Endometrial microvascular endothelial cells (primary cell): Measurements from ENCODE around the gene DGKA. TPM values are rescaled to one million over a fixed set of nuclear protein-coding genes. Genes with fewer than 3 reads are reported as not detected.
"Not testable (repeated sequence)": the region's sequence is repeated elsewhere in the genome, so short reads cannot be mapped to it uniquely, and the experiment has no call there.

Experiments used
- in situ Hi-C: cut with HindIII; loops from 2 replicates; pipeline ENCODE4 v1.10.0; 2017; ENCODE audit warnings: low sequenced_read_pairs, low pct_unique_long_range_greater_than_20kb; ENCODE audit errors: inconsistent ontology term
- total RNA-seq: library from RNA; depleted of rRNA; stranded (reverse); fragments of >200 nt; gene quantifications from one replicate; pipeline ENCODE4 v1.2.3, GENCODE V29; 2015; ENCODE audit errors: inconsistent ontology term

Gene DGKA
- total RNA-seq, 1 donor from 2014 or later: 82.4 TPM

DNA sequence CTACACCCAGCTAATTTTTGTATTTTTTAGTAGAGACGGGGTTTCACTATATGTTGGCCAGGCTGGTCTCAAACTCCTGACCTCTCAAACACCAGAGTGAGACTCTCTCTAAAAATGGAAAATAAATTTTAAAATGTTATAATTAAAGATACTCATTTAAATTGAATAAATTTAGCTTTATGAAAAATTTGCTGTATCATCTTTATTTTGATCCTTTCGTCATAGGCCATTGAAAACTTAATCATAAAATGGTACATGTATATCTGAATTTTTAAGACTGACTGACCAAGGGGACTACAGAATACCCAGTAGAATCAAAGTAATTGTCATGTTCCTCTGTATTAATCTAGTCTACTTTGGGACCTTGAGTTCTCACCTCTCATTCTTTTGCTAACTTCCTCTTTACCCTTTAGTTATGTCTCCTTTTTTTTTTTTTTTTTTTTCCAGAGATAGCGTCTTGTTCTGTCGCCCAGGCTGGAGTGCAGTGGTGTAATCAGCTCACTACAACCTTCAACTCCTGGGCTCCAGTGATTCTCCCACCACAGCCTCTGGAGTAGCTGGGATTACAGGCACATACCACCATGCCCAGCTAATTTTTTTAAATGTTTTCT lies 52.4 kb downstream of the DGKA start:
- in situ Hi-C loops: no loop called here

DNA sequence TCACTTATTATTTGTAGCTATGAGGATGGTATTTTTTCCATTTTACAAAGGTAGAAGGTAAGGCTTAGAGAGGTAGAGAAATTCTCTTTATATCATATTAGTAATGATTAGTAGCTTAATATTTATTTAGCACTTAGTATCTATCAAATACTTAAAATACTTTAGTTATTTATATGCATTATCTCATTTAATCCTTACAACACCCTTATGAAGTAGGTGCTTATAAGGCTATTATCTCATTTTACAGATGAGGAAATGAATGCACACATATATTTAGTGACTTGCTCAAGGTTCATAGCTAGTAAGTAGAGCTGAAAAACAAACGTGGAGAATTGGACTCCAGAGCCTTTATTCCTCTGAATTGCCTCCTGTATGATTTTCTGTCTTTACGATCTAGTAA lies 53.9 kb downstream of the DGKA start:
- in situ Hi-C loops: no loop called here

DNA sequence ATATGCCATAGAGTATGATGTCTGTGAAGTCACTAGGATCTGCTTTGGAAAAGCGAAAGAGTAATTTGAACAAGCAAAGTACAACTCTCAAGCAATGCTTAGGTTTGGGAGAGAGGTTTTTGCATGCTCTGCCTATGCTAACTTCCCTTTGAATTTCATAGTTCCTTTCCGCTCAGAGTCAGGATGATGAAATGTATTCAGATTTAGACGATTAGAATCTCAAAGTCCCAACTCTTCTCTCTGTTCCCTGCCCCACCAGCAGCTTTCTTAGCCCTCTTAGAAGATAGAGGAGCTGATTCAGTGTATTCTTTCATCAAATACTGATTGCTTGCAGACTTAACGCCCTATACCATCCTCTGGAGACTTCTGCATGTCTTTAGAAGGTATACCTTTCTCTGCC lies 54.4 kb downstream of the DGKA start:
- in situ Hi-C loops: no loop called here

DNA sequence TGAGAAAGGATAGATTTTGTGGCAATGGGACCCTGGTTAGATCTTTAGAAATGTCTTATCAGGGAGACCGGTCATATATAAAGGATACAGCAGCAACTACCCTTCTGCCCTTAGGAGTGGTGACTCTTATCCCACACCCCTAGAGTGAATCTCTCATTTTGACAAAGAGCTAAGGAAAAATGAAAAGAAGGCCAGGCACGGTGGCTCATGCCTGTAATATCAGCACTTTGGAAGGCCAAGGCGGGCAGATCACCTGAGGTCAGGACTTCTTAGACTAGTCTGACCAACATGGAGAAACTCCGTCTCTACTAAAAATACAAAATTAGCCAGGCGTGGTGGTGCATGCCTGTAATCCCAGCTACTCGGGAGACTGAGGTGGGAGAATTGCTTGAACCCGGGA lies 55.0 kb downstream of the DGKA start:
- in situ Hi-C loops: not testable (repeated sequence)

- in situ Hi-C loops: no loop called here
Observed at GRCh38 chr12:55991110-55991509, 60.1 kb downstream of the DGKA start.

DNA sequence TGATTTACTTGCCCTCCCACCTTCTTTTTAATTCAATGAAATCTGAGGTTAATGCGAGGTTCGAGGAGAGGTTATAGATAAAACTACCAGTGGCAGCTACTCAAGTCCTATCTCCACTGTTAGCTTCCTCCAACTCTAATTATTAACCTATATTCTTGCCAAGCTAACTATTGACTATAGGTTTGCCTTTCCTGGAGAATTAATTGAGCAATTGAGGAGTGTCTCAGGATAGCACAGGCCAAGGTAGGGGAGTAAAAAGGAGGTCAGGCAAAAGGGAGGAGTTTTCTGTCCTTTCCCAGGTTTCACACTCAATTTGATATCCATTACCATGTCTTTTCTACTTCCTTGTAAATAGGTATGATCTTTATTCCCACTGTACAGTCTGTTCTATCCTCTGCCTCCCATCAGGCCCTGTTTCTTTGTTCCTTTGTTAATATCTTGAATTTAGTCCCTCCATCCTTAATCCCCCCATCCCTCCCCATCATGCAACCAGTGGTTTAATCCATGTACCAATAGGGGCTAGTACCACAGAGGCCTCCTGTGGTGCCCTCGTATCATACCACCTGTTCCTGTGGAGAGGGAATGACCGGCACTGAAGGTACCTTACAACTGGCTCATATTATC lies 62.4 kb downstream of the DGKA start:
- in situ Hi-C loops: no loop called here

GRCh38 chr12:55995366-55995765 lies 64.4 kb downstream of the DGKA start:
- in situ Hi-C loops: no loop called here

DNA sequence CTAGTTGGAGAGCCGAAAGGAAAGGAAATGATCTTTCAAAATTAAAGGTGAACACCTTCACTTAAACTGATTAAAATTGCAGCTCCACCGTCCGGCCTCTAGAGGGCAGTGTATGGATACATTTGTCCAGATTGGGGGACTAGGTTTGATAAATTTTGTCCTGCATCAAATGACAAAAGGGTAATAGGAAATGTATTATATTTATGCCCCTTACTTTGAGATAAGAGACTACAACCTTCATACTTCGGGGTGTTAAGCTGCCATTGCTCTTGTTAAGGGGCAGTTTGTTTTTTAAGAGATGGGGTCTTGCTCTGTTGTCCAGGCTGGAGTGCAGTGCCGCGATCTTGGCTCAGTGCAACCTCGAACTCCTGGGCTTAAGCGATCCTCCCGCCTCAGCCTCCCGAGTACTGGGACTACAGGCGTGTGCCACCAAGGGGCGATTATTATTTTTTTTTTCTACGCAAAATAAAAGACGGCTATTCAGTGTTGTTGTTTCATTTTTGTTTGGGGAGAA lies 65.3 kb downstream of the DGKA start:
- in situ Hi-C loops: no loop called here

DNA sequence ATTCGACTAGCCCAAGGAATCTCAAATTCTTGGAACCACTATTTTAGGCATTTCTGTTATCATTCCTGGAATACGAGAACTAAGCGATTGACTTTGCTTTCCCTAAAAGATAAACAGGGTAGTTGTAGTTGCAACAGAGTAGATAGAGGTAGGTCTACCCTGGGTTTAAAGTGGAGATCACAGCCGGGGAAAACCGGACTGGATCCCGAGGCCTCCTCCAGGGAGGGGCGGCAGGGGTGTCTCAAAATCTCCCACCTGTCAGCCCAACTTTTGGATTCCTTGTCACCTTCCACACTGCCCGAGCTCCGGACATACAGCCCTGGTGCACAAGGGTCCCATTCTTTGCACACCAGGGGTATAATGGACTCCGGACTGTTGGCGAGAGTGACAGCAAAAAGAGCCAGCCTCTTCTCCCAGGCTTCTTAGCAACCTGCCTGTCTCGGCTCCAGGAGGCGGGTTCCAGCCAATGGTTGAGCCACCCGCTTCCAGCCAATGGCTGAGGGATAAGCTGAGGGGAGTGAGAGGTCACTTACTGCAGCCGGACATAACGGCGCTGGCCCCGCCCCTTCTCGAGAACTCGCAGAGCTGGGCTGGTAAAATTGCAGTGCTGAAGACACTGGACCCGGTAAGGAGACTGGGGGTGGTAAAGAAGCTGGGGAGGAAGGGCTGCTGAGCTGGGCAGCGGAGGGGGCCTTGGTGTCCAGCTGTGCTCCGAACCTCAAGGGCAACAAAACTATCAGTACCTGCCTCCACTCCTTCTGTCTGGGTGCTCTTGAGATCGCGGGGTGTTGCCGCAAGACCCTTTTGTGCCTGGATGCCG lies 66.0 kb downstream of the DGKA start, which contains the start of gene SUOX:
Gene SUOX (plus strand): TSS at position 562 of the 820 bp plus-strand sequence. CDS start 4,946 bp downstream, outside the sequence.
- in situ Hi-C loops: no loop called here

DNA sequence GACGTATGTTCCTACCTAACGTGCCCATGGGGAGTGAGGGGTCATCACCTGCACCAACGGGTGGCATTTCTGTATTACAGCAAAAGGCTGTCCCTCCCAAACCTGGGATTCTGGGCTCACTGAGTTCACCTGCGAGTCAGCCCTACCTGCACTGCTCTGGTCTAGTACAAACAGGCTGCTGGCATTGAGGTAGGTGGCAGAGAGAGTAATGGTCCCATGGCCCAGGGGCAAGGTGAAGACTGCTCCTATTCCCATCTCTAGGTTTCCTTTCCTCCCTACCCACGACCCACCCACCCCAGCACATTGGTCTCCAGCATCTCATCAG lies 66.5 kb downstream of the DGKA start:
- in situ Hi-C loops: no loop called here

GRCh38 chr12:55999522-55999921 lies 68.6 kb downstream of the DGKA start:
- in situ Hi-C loops: not testable (repeated sequence)

GRCh38 chr12:55999999-56000540 lies 69.1 kb downstream of the DGKA start:
- in situ Hi-C loops: not testable (repeated sequence)

GRCh38 chr12:56001487-56002100 lies 70.6 kb downstream of the DGKA start:
- in situ Hi-C loops: no loop called here

DNA sequence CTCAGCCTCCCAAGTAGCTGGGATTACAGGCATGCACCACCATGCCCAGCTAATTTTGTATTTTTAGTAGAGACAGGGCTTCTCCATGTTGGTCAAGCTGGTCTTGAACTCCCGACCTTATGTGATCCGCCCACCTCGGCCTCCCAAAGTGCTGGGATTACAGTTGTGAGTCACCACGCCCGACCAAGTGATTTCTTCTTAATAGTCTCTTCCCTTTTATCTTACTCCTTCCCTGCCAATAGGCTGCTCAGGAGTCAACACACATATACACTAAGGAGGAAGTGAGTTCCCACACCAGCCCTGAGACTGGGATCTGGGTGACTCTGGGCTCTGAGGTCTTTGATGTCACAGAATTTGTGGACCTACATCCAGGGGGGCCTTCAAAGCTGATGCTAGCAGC lies 72.4 kb downstream of the DGKA start:
- in situ Hi-C loops: not testable (repeated sequence)

Other genes with a start within 250 kb of the DGKA start
- not detected for gene ITGA7, start 223.3 kb upstream of the DGKA start, total RNA-seq
- gene BLOC1S1, start 215.1 kb upstream of the DGKA start, total RNA-seq: 139 TPM
- gene RDH5, start 210.8 kb upstream of the DGKA start, total RNA-seq: not detected
- gene CD63, start 202.2 kb upstream of the DGKA start, total RNA-seq: 847 TPM
- 5.5 TPM for gene GDF11, start 188.0 kb upstream of the DGKA start, total RNA-seq
- gene SARNP, start 113.4 kb upstream of the DGKA start, total RNA-seq: 85.2 TPM
- 44.0 TPM for gene ORMDL2, start 113.1 kb upstream of the DGKA start, total RNA-seq
- 37.7 TPM for gene DNAJC14, start 101.6 kb upstream of the DGKA start, total RNA-seq
- 6.0 TPM for gene MMP19, start 88.2 kb upstream of the DGKA start, total RNA-seq
- 29.1 TPM for gene PYM1, start 3.3 kb upstream of the DGKA start, total RNA-seq
- not detected for gene PMEL, start 34.9 kb downstream of the DGKA start, total RNA-seq
- 61.3 TPM for gene CDK2, start 35.7 kb downstream of the DGKA start, total RNA-seq
- 53.3 TPM for gene RAB5B, start 42.9 kb downstream of the DGKA start, total RNA-seq
- 22.4 TPM for gene SUOX, start 66.1 kb downstream of the DGKA start, total RNA-seq
- 1.0 TPM for gene IKZF4, start 89.9 kb downstream of the DGKA start, total RNA-seq
- gene RPS26, start 110.8 kb downstream of the DGKA start, total RNA-seq: 1,767 TPM
- not detected for gene ERBB3, start 149.0 kb downstream of the DGKA start, total RNA-seq
- gene PA2G4, start 173.4 kb downstream of the DGKA start, total RNA-seq: 226 TPM
- gene RPL41, start 185.5 kb downstream of the DGKA start, total RNA-seq: 2,640 TPM
- gene ZC3H10, start 187.1 kb downstream of the DGKA start, total RNA-seq: 3.0 TPM
- gene ESYT1, start 197.1 kb downstream of the DGKA start, total RNA-seq: 193 TPM
- gene MYL6B, start 221.4 kb downstream of the DGKA start, total RNA-seq: 121 TPM
- 2,953 TPM for gene MYL6, start 227.2 kb downstream of the DGKA start, total RNA-seq